Measurements from ENCODE around the gene AOPEP.

DNA sequence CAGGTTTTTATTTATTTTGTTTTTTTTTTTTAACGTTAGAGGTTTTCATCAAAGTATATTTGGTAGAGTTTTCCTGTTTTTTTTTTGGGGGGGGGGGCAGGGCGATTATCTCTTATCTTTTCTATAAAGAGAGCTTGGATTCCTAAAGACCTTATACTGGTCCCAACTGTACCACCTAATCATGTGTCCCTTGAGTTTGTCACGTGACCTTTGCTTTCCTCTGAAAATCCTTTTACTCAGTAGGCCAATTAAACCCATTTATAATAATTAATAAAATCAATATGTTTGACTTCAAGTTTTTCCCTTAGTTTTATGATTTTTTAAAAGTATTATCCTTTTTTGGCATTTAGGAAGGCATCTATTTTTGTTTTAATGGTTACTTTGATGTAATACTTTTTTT, 286.4 kb downstream of the AOPEP start:
- no peak for TF ChIP-seq POLR2A (IDR thresholded peaks at IDR 0.05)
- no peak for TF ChIP-seq CTCF (IDR thresholded peaks at IDR 0.05)

All from testis (tissue), 2 donors.